GM19023 (cell line): ENCODE measurements around the gene SCYGR3.
"Not testable (repeated sequence)": the region's sequence is repeated elsewhere in the genome, so short reads cannot be mapped to it uniquely, and the experiment has no call there.

ENCODE experiments used
- ATAC-seq: cut with Tn5 transposase; IDR thresholded peaks from one replicate; pipeline ENCODE4 v1.9.1; 2021; ENCODE audit warnings: mild to moderate bottlenecking, moderate library complexity; ENCODE audit not compliant: unreplicated experiment

Gene SCYGR3

GRCh38 chr2:227614246-227614645 lies 394 bp downstream of the SCYGR3 start:
- no peak for ATAC-seq

GRCh38 chr2:227613272-227613660 lies 1.4 kb downstream of the SCYGR3 start:
- no peak for ATAC-seq

- ATAC-seq: no peak
Observed at GRCh38 chr2:227612546-227613271, 1.9 kb downstream of the SCYGR3 start.

- no peak for ATAC-seq
Observed at GRCh38 chr2:227610123-227610522, 4.5 kb downstream of the SCYGR3 start.

GRCh38 chr2:227608561-227609338 lies 5.9 kb downstream of the SCYGR3 start:
- ATAC-seq: no peak

- ATAC-seq: no peak
Observed at GRCh38 chr2:227607941-227608340, 6.7 kb downstream of the SCYGR3 start.

GRCh38 chr2:227606476-227606875 lies 8.2 kb downstream of the SCYGR3 start:
- no peak for ATAC-seq

- no peak for ATAC-seq
Observed at GRCh38 chr2:227602358-227602757, 12.3 kb downstream of the SCYGR3 start.

GRCh38 chr2:227598835-227599503 lies 15.7 kb downstream of the SCYGR3 start, which contains the start of gene SCYGR2:
Gene SCYGR2, plus strand, starts transcription at chr2:227598893. Its CDS starts 0 bp downstream, at chr2:227598893.
- not testable (repeated sequence) for ATAC-seq

GRCh38 chr2:227597998-227598397 lies 16.6 kb downstream of the SCYGR3 start:
- no peak for ATAC-seq

GRCh38 chr2:227597036-227597435 lies 17.6 kb downstream of the SCYGR3 start:
- ATAC-seq: no peak

- no peak for ATAC-seq
Observed at GRCh38 chr2:227595797-227596196, 18.8 kb downstream of the SCYGR3 start.

- ATAC-seq: peak; percentile 67
Observed at GRCh38 chr2:227592694-227593387, 21.8 kb downstream of the SCYGR3 start.

- ATAC-seq: no peak
Observed at GRCh38 chr2:227582369-227582768, 32.3 kb downstream of the SCYGR3 start.

- ATAC-seq: no peak
Observed at GRCh38 chr2:227579791-227580190, 34.8 kb downstream of the SCYGR3 start.

GRCh38 chr2:227578642-227579041 lies 36.0 kb downstream of the SCYGR3 start:
- ATAC-seq: no peak

GRCh38 chr2:227577555-227577954 lies 37.1 kb downstream of the SCYGR3 start:
- no peak for ATAC-seq

- no peak for ATAC-seq
Observed at GRCh38 chr2:227576812-227577211, 37.8 kb downstream of the SCYGR3 start.

GRCh38 chr2:227576110-227576509 lies 38.5 kb downstream of the SCYGR3 start:
- ATAC-seq: no peak

GRCh38 chr2:227570615-227571014 lies 44.0 kb downstream of the SCYGR3 start:
- no peak for ATAC-seq

- no peak for ATAC-seq
Observed at GRCh38 chr2:227568852-227569169, 45.8 kb downstream of the SCYGR3 start.
